GM23338 (cell line): Measurements from ENCODE around the gene CYSLTR1. TPM values are rescaled to one million over a fixed set of nuclear protein-coding genes. Genes with fewer than 3 reads are reported as not detected.

ENCODE experiments used
- ATAC-seq: fragments of 200-7000 bp; cut with Tn5 transposase; 3 replicates; pipeline ENCODE4 v1.9.1; 2020
- DNase-seq: peaks from one replicate; pipeline ENCODE4 v3.0.0-alpha.2; 2015; ENCODE audit warnings: low spot score
- H2AFZ ChIP-seq: fragments of 200-600 bp; sonication (generic); 2 replicates; pipeline ENCODE4 v1.8.0; 2016; ENCODE audit warnings: antibody characterized with exemption, mild to moderate bottlenecking, moderate library complexity
- H3F3A ChIP-seq: fragments of 200-600 bp; sonication (generic); replicated peaks from 2 replicates; pipeline ENCODE4 v1.8.0; 2017; ENCODE audit warnings: antibody characterized with exemption, mixed run types, low read depth
- H3K27ac ChIP-seq: fragments of 200-600 bp; sonication (generic); 2 replicates; pipeline ENCODE4 v1.6.1; 2016; ENCODE audit warnings: low read depth
- H3K27me3 ChIP-seq: fragments of 200-600 bp; sonication (generic); 2 replicates; pipeline ENCODE4 v1.8.0; 2016; ENCODE audit warnings: mild to moderate bottlenecking, mixed run types, moderate library complexity; ENCODE audit not compliant: insufficient read depth
- H3K36me3 ChIP-seq: fragments of 200-600 bp; sonication (generic); 2 replicates; pipeline ENCODE4 v1.8.0; 2016; ENCODE audit warnings: mild to moderate bottlenecking; ENCODE audit not compliant: insufficient read depth
- H3K4me1 ChIP-seq: fragments of 200-600 bp; sonication (generic); 2 replicates; pipeline ENCODE4 v1.8.0; 2016; ENCODE audit warnings: mild to moderate bottlenecking, moderate library complexity; ENCODE audit not compliant: insufficient read depth
- H3K4me2 ChIP-seq: fragments of 200-600 bp; sonication (generic); 2 replicates; pipeline ENCODE4 v1.7.1; 2017; ENCODE audit warnings: mixed run types
- H3K4me3 ChIP-seq: fragments of 200-600 bp; sonication (generic); 2 replicates; pipeline ENCODE4 v1.6.1; 2016; ENCODE audit warnings: mixed run types
- H3K79me2 ChIP-seq: fragments of 200-600 bp; sonication (generic); replicated peaks from 2 replicates; pipeline ENCODE4 v1.8.0; 2017; ENCODE audit warnings: mild to moderate bottlenecking; ENCODE audit not compliant: insufficient read depth
- H3K9me2 ChIP-seq: fragments of 200-600 bp; sonication (generic); 2 replicates; pipeline ENCODE4 v1.8.0; 2017; ENCODE audit not compliant: insufficient read depth
- H4K20me1 ChIP-seq: fragments of 200-600 bp; sonication (generic); replicated peaks from 2 replicates; pipeline ENCODE4 v1.8.0; 2017; ENCODE audit warnings: mild to moderate bottlenecking; ENCODE audit not compliant: insufficient read depth
- H3K27ac Mint-ChIP-seq: 2 replicates; pipeline ENCODE4 v1.8.0; 2020; ENCODE audit warnings: inconsistent platforms, mild to moderate bottlenecking, moderate library complexity, mixed read lengths
- H3K27me3 Mint-ChIP-seq: 3 replicates; pipeline ENCODE4 v1.8.0; 2022; ENCODE audit warnings: low read depth, mild to moderate bottlenecking, moderate library complexity, mixed read lengths, inconsistent platforms; ENCODE audit not compliant: insufficient read depth, poor library complexity
- H3K36me3 Mint-ChIP-seq: 3 replicates; pipeline ENCODE4 v1.8.0; 2021; ENCODE audit warnings: low read depth, mild to moderate bottlenecking, inconsistent platforms, moderate library complexity, mixed read lengths
- H3K4me1 Mint-ChIP-seq: 3 replicates; pipeline ENCODE4 v1.8.0; 2020; ENCODE audit warnings: mild to moderate bottlenecking, inconsistent platforms, mixed read lengths
- H3K4me3 Mint-ChIP-seq: 3 replicates; pipeline ENCODE4 v1.8.0; 2021; ENCODE audit warnings: moderate library complexity, mild to moderate bottlenecking, inconsistent platforms, mixed read lengths
- H3K9me3 Mint-ChIP-seq: 3 replicates; pipeline ENCODE4 v1.8.0; 2020; ENCODE audit warnings: moderate library complexity, mild to moderate bottlenecking, inconsistent platforms, mixed read lengths
- CREB1 ChIP-seq: fragments of 250-450 bp; sonication (Bioruptor Pico); IDR thresholded peaks from 2 replicates; pipeline ENCODE4 v1.5.0; 2020; ENCODE audit warnings: low read depth, mild to moderate bottlenecking, moderate library complexity
- EZH2 ChIP-seq: fragments of 200-600 bp; sonication (generic); IDR thresholded peaks from one replicate; pipeline ENCODE4 v1.8.0; 2017; ENCODE audit warnings: antibody characterized with exemption, mild to moderate bottlenecking, low read depth; ENCODE audit not compliant: unreplicated experiment
- EZH2phosphoT487 ChIP-seq: fragments of 200-600 bp; sonication (generic); IDR thresholded peaks from one replicate; pipeline ENCODE4 v1.8.1; 2018; ENCODE audit warnings: antibody characterized with exemption; ENCODE audit not compliant: unreplicated experiment
- JUNB ChIP-seq: IDR thresholded peaks from one replicate; pipeline ENCODE4 v1.6.1; 2016; ENCODE audit warnings: antibody characterized with exemption; ENCODE audit not compliant: unreplicated experiment
- NANOG ChIP-seq: IDR thresholded peaks from 2 replicates; pipeline ENCODE4 v1.6.1; 2016; ENCODE audit warnings: antibody characterized with exemption, borderline replicate concordance
- POLR2AphosphoS5 ChIP-seq: IDR thresholded peaks from 2 replicates; pipeline ENCODE4 v1.6.1; 2016; ENCODE audit warnings: antibody characterized with exemption, low read depth
- STAT1 ChIP-seq: IDR thresholded peaks from one replicate; pipeline ENCODE4 v1.6.1; 2016; ENCODE audit warnings: antibody characterized with exemption; ENCODE audit not compliant: unreplicated experiment
- ZNF114 ChIP-seq: fragments of 250-450 bp; sonication (Bioruptor Pico); IDR thresholded peaks from 2 replicates; pipeline ENCODE4 v1.5.0; 2020; ENCODE audit warnings: mild to moderate bottlenecking, moderate library complexity
- ZNF331 ChIP-seq: fragments of 250-450 bp; sonication (Bioruptor Pico); IDR thresholded peaks from 2 replicates; pipeline ENCODE4 v1.5.0; 2020; ENCODE audit warnings: low read depth, mild to moderate bottlenecking, moderate library complexity
- ZNF462 ChIP-seq: fragments of 250-450 bp; sonication (Bioruptor Pico); IDR thresholded peaks from 2 replicates; pipeline ENCODE4 v1.5.0; 2020; ENCODE audit warnings: mild to moderate bottlenecking, moderate library complexity
- polyA plus RNA-seq: library from polyadenylated mRNA; unstranded; fragments of >200 nt; fragmentation: Nextera tagmentation; extraction: Ambion mirVana; gene quantifications from 2 replicates; pipeline ENCODE4 v1.2.1, GENCODE V29; 2016
- total RNA-seq: library from RNA; depleted of rRNA; stranded (reverse); fragments of >200 nt; shearing (Covaris generic); gene quantifications from 2 replicates; pipeline ENCODE4 v1.2.3, GENCODE V29; 2014
- TF ChIP-seq, protein P1 (sequence below): IDR thresholded peaks from one replicate; pipeline ENCODE4 v1.6.1; 2018; ENCODE audit warnings: antibody characterized with exemption; ENCODE audit not compliant: unreplicated experiment
- TF ChIP-seq, protein P2 (sequence below), 2 experiments: fragments of 200-600 bp in 1 of 2; sonication (generic) in 1 of 2; conservative IDR thresholded peaks; 2 replicates each; pipeline versions ENCODE4 v1.5.1 to v1.6.1; 2016 to 2017; ENCODE audit warnings: antibody characterized with exemption in 2 of 2, low read depth in 2 of 2, mild to moderate bottlenecking in 2 of 2, moderate library complexity in 1 of 2
- TF ChIP-seq, protein P3 (sequence below): IDR thresholded peaks from 2 replicates; pipeline ENCODE4 v1.6.1; 2016; ENCODE audit warnings: antibody characterized with exemption

Gene CYSLTR1
- total and polyA plus RNA-seq, 2 experiments from 2014 or later: not detected

- H3K27ac Mint-ChIP-seq: no peak overlapping the region
- no peak for DNase-seq
Measured at GRCh38 chrX:78330068-78330467, 2.7 kb upstream of the CYSLTR1 start.

More at GRCh38 chrX:78330068-78330467, 2.7 kb upstream of the CYSLTR1 start:
- H3K27me3 ChIP-seq: no peaks in the 10 kb centered on the region
- H3K9me2 ChIP-seq: no peaks in the 10 kb centered on the region
- Mint-ChIP-seq H3K4me3 (no peak overlapping the region), H3K27me3 (peaks cover 1% of the 10 kb centered on the region), H3K36me3 (no peaks in the 10 kb centered on the region), H3K9me3 (no peaks in the 10 kb centered on the region), H3K4me1 (peaks cover 24% of the 10 kb centered on the region)
- H3K36me3 ChIP-seq: no peaks in the 10 kb centered on the region
- H4K20me1 ChIP-seq: no peaks in the 10 kb centered on the region
- no peak overlapping the region for H3K27ac ChIP-seq
- peaks cover 16% of the 10 kb centered on the region; the same call in 1 of the 2 replicates for H3K4me1 ChIP-seq
- no peak overlapping the region for H2AFZ ChIP-seq
- no peaks in the 10 kb centered on the region for H3K79me2 ChIP-seq
- ATAC-seq: no peak
- no peak overlapping the region for H3K4me3 ChIP-seq
- no peaks in the 10 kb centered on the region for H3F3A ChIP-seq
- no peak overlapping the region for H3K4me2 ChIP-seq
- TF ChIP-seq ZNF462 (CRISPR knock-in tag): no peak
- TF ChIP-seq, protein P1, sequence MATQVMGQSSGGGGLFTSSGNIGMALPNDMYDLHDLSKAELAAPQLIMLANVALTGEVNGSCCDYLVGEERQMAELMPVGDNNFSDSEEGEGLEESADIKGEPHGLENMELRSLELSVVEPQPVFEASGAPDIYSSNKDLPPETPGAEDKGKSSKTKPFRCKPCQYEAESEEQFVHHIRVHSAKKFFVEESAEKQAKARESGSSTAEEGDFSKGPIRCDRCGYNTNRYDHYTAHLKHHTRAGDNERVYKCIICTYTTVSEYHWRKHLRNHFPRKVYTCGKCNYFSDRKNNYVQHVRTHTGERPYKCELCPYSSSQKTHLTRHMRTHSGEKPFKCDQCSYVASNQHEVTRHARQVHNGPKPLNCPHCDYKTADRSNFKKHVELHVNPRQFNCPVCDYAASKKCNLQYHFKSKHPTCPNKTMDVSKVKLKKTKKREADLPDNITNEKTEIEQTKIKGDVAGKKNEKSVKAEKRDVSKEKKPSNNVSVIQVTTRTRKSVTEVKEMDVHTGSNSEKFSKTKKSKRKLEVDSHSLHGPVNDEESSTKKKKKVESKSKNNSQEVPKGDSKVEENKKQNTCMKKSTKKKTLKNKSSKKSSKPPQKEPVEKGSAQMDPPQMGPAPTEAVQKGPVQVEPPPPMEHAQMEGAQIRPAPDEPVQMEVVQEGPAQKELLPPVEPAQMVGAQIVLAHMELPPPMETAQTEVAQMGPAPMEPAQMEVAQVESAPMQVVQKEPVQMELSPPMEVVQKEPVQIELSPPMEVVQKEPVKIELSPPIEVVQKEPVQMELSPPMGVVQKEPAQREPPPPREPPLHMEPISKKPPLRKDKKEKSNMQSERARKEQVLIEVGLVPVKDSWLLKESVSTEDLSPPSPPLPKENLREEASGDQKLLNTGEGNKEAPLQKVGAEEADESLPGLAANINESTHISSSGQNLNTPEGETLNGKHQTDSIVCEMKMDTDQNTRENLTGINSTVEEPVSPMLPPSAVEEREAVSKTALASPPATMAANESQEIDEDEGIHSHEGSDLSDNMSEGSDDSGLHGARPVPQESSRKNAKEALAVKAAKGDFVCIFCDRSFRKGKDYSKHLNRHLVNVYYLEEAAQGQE: no peak
- no peak for TF ChIP-seq JUNB
- TF ChIP-seq STAT1: no peak
- TF ChIP-seq ZNF114 (CRISPR knock-in tag): no peak
- no peak for TF ChIP-seq EZH2
- no peak for TF ChIP-seq CREB1
- TF ChIP-seq, protein P2, sequence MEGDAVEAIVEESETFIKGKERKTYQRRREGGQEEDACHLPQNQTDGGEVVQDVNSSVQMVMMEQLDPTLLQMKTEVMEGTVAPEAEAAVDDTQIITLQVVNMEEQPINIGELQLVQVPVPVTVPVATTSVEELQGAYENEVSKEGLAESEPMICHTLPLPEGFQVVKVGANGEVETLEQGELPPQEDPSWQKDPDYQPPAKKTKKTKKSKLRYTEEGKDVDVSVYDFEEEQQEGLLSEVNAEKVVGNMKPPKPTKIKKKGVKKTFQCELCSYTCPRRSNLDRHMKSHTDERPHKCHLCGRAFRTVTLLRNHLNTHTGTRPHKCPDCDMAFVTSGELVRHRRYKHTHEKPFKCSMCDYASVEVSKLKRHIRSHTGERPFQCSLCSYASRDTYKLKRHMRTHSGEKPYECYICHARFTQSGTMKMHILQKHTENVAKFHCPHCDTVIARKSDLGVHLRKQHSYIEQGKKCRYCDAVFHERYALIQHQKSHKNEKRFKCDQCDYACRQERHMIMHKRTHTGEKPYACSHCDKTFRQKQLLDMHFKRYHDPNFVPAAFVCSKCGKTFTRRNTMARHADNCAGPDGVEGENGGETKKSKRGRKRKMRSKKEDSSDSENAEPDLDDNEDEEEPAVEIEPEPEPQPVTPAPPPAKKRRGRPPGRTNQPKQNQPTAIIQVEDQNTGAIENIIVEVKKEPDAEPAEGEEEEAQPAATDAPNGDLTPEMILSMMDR (conservative IDR thresholded peaks at IDR 0.05; ENCODE audit: low read depth in 2 of 2): no peak
- no peak for TF ChIP-seq POLR2AphosphoS5
- TF ChIP-seq, protein P3, sequence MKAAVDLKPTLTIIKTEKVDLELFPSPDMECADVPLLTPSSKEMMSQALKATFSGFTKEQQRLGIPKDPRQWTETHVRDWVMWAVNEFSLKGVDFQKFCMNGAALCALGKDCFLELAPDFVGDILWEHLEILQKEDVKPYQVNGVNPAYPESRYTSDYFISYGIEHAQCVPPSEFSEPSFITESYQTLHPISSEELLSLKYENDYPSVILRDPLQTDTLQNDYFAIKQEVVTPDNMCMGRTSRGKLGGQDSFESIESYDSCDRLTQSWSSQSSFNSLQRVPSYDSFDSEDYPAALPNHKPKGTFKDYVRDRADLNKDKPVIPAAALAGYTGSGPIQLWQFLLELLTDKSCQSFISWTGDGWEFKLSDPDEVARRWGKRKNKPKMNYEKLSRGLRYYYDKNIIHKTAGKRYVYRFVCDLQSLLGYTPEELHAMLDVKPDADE: no peak
- no peak for TF ChIP-seq NANOG
- TF ChIP-seq ZNF331 (CRISPR knock-in tag): no peak
- no peak for TF ChIP-seq EZH2phosphoT487
